GM23338 (cell line): ENCODE results near the gene TSC22D1. TPM values are rescaled to one million over a fixed set of nuclear protein-coding genes. Genes with fewer than 3 reads are reported as not detected.
"Not testable (repeated sequence)": the region's sequence is repeated elsewhere in the genome, so short reads cannot be mapped to it uniquely, and the experiment has no call there.

Experiments used
- ATAC-seq: fragments of 200-7000 bp; cut with Tn5 transposase; 3 replicates; pipeline ENCODE4 v1.9.1; 2020
- DNase-seq: peaks from one replicate; pipeline ENCODE4 v3.0.0-alpha.2; 2015; ENCODE audit warnings: low spot score
- H2AFZ ChIP-seq: fragments of 200-600 bp; sonication (generic); 2 replicates; pipeline ENCODE4 v1.8.0; 2016; ENCODE audit warnings: antibody characterized with exemption, mild to moderate bottlenecking, moderate library complexity
- H3F3A ChIP-seq: fragments of 200-600 bp; sonication (generic); replicated peaks from 2 replicates; pipeline ENCODE4 v1.8.0; 2017; ENCODE audit warnings: antibody characterized with exemption, mixed run types, low read depth
- H3K27ac ChIP-seq: fragments of 200-600 bp; sonication (generic); 2 replicates; pipeline ENCODE4 v1.6.1; 2016; ENCODE audit warnings: low read depth
- H3K27me3 ChIP-seq: fragments of 200-600 bp; sonication (generic); 2 replicates; pipeline ENCODE4 v1.8.0; 2016; ENCODE audit warnings: mild to moderate bottlenecking, mixed run types, moderate library complexity; ENCODE audit not compliant: insufficient read depth
- H3K36me3 ChIP-seq: fragments of 200-600 bp; sonication (generic); 2 replicates; pipeline ENCODE4 v1.8.0; 2016; ENCODE audit warnings: mild to moderate bottlenecking; ENCODE audit not compliant: insufficient read depth
- H3K4me1 ChIP-seq: fragments of 200-600 bp; sonication (generic); 2 replicates; pipeline ENCODE4 v1.8.0; 2016; ENCODE audit warnings: mild to moderate bottlenecking, moderate library complexity; ENCODE audit not compliant: insufficient read depth
- H3K4me2 ChIP-seq: fragments of 200-600 bp; sonication (generic); 2 replicates; pipeline ENCODE4 v1.7.1; 2017; ENCODE audit warnings: mixed run types
- H3K4me3 ChIP-seq: fragments of 200-600 bp; sonication (generic); 2 replicates; pipeline ENCODE4 v1.6.1; 2016; ENCODE audit warnings: mixed run types
- H3K79me2 ChIP-seq: fragments of 200-600 bp; sonication (generic); replicated peaks from 2 replicates; pipeline ENCODE4 v1.8.0; 2017; ENCODE audit warnings: mild to moderate bottlenecking; ENCODE audit not compliant: insufficient read depth
- H3K9me2 ChIP-seq: fragments of 200-600 bp; sonication (generic); 2 replicates; pipeline ENCODE4 v1.8.0; 2017; ENCODE audit not compliant: insufficient read depth
- H4K20me1 ChIP-seq: fragments of 200-600 bp; sonication (generic); replicated peaks from 2 replicates; pipeline ENCODE4 v1.8.0; 2017; ENCODE audit warnings: mild to moderate bottlenecking; ENCODE audit not compliant: insufficient read depth
- H3K27ac Mint-ChIP-seq: 2 replicates; pipeline ENCODE4 v1.8.0; 2020; ENCODE audit warnings: inconsistent platforms, mild to moderate bottlenecking, moderate library complexity, mixed read lengths
- H3K27me3 Mint-ChIP-seq: 3 replicates; pipeline ENCODE4 v1.8.0; 2022; ENCODE audit warnings: low read depth, mild to moderate bottlenecking, moderate library complexity, mixed read lengths, inconsistent platforms; ENCODE audit not compliant: insufficient read depth, poor library complexity
- H3K36me3 Mint-ChIP-seq: 3 replicates; pipeline ENCODE4 v1.8.0; 2021; ENCODE audit warnings: low read depth, mild to moderate bottlenecking, inconsistent platforms, moderate library complexity, mixed read lengths
- H3K4me1 Mint-ChIP-seq: 3 replicates; pipeline ENCODE4 v1.8.0; 2020; ENCODE audit warnings: mild to moderate bottlenecking, inconsistent platforms, mixed read lengths
- H3K4me3 Mint-ChIP-seq: 3 replicates; pipeline ENCODE4 v1.8.0; 2021; ENCODE audit warnings: moderate library complexity, mild to moderate bottlenecking, inconsistent platforms, mixed read lengths
- H3K9me3 Mint-ChIP-seq: 3 replicates; pipeline ENCODE4 v1.8.0; 2020; ENCODE audit warnings: moderate library complexity, mild to moderate bottlenecking, inconsistent platforms, mixed read lengths
- CREB1 ChIP-seq: fragments of 250-450 bp; sonication (Bioruptor Pico); IDR thresholded peaks from 2 replicates; pipeline ENCODE4 v1.5.0; 2020; ENCODE audit warnings: low read depth, mild to moderate bottlenecking, moderate library complexity
- EZH2 ChIP-seq: fragments of 200-600 bp; sonication (generic); IDR thresholded peaks from one replicate; pipeline ENCODE4 v1.8.0; 2017; ENCODE audit warnings: antibody characterized with exemption, mild to moderate bottlenecking, low read depth; ENCODE audit not compliant: unreplicated experiment
- POLR2AphosphoS5 ChIP-seq: IDR thresholded peaks from 2 replicates; pipeline ENCODE4 v1.6.1; 2016; ENCODE audit warnings: antibody characterized with exemption, low read depth
- STAT1 ChIP-seq: IDR thresholded peaks from one replicate; pipeline ENCODE4 v1.6.1; 2016; ENCODE audit warnings: antibody characterized with exemption; ENCODE audit not compliant: unreplicated experiment
- ZNF331 ChIP-seq: fragments of 250-450 bp; sonication (Bioruptor Pico); IDR thresholded peaks from 2 replicates; pipeline ENCODE4 v1.5.0; 2020; ENCODE audit warnings: low read depth, mild to moderate bottlenecking, moderate library complexity
- polyA plus RNA-seq: library from polyadenylated mRNA; unstranded; fragments of >200 nt; fragmentation: Nextera tagmentation; extraction: Ambion mirVana; gene quantifications from 2 replicates; pipeline ENCODE4 v1.2.1, GENCODE V29; 2016
- total RNA-seq: library from RNA; depleted of rRNA; stranded (reverse); fragments of >200 nt; shearing (Covaris generic); gene quantifications from 2 replicates; pipeline ENCODE4 v1.2.3, GENCODE V29; 2014
- TF ChIP-seq, protein P1 (sequence below): IDR thresholded peaks from 2 replicates; pipeline ENCODE4 v1.6.1; 2016; ENCODE audit warnings: antibody characterized with exemption
- TF ChIP-seq, protein P2 (sequence below): IDR thresholded peaks from one replicate; pipeline ENCODE4 v1.6.1; 2018; ENCODE audit warnings: antibody characterized with exemption; ENCODE audit not compliant: unreplicated experiment

TSC22D1 gene
- total and polyA plus RNA-seq, 2 experiments from 2014 or later = 58.5 to 114 TPM

DNA sequence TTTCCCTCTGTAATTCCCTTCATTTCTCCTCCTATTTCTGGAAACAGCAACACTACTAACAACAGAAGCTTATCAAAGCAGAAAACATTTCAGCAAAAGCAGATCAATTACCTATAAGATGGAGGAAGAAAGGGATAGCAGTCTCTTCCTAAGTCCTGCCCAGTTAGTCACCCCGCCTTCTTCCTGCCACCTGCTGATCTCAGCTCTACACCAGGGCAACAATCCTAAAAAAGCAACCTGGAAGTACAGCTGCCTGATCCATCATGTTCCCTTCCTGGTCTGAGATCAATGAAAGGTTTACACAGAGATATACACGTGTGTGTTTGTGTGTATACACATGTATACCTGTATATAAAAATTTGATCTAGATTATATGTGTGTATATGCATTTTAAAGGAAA, 59.4 kb downstream of the TSC22D1 start:
- ATAC-seq (peak; percentile 86), DNase-seq (peak; percentile 60)
- no peak overlapping the region for H3K4me2 ChIP-seq
- H3K27me3 ChIP-seq = no peaks in the 10 kb centered on the region
- H3K27me3 Mint-ChIP-seq = peaks cover 4% of the 10 kb centered on the region
- H3F3A ChIP-seq = no peaks in the 10 kb centered on the region
- H3K4me1 Mint-ChIP-seq = peaks cover 22% of the 10 kb centered on the region
- H3K9me3 Mint-ChIP-seq = no peaks in the 10 kb centered on the region; the same call in 2 of the 3 replicates
- peaks cover 15% of the 10 kb centered on the region for H3K36me3 Mint-ChIP-seq
- no peak overlapping the region for H3K4me3 Mint-ChIP-seq
- H3K36me3 ChIP-seq = no peaks in the 10 kb centered on the region
- H3K9me2 ChIP-seq = no peaks in the 10 kb centered on the region
- no peak overlapping the region for H3K4me3 ChIP-seq
- no peak overlapping the region for H3K27ac ChIP-seq
- 0 out of 2 replicates have a peak, but pooled peaks cover 7% of the 10 kb centered on the region for H4K20me1 ChIP-seq
- TF ChIP-seq STAT1 (no peak), POLR2AphosphoS5 (no peak), CREB1 (CRISPR knock-in tag) (no peak), EZH2 (no peak), ZNF331 (CRISPR knock-in tag) (no peak)
- TF ChIP-seq, protein P1, sequence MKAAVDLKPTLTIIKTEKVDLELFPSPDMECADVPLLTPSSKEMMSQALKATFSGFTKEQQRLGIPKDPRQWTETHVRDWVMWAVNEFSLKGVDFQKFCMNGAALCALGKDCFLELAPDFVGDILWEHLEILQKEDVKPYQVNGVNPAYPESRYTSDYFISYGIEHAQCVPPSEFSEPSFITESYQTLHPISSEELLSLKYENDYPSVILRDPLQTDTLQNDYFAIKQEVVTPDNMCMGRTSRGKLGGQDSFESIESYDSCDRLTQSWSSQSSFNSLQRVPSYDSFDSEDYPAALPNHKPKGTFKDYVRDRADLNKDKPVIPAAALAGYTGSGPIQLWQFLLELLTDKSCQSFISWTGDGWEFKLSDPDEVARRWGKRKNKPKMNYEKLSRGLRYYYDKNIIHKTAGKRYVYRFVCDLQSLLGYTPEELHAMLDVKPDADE = no peak
- TF ChIP-seq, protein P2, sequence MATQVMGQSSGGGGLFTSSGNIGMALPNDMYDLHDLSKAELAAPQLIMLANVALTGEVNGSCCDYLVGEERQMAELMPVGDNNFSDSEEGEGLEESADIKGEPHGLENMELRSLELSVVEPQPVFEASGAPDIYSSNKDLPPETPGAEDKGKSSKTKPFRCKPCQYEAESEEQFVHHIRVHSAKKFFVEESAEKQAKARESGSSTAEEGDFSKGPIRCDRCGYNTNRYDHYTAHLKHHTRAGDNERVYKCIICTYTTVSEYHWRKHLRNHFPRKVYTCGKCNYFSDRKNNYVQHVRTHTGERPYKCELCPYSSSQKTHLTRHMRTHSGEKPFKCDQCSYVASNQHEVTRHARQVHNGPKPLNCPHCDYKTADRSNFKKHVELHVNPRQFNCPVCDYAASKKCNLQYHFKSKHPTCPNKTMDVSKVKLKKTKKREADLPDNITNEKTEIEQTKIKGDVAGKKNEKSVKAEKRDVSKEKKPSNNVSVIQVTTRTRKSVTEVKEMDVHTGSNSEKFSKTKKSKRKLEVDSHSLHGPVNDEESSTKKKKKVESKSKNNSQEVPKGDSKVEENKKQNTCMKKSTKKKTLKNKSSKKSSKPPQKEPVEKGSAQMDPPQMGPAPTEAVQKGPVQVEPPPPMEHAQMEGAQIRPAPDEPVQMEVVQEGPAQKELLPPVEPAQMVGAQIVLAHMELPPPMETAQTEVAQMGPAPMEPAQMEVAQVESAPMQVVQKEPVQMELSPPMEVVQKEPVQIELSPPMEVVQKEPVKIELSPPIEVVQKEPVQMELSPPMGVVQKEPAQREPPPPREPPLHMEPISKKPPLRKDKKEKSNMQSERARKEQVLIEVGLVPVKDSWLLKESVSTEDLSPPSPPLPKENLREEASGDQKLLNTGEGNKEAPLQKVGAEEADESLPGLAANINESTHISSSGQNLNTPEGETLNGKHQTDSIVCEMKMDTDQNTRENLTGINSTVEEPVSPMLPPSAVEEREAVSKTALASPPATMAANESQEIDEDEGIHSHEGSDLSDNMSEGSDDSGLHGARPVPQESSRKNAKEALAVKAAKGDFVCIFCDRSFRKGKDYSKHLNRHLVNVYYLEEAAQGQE = no peak
- H3K79me2 ChIP-seq = peaks cover 47% of the 10 kb centered on the region
- peaks cover 9% of the 10 kb centered on the region for H3K4me1 ChIP-seq
- H3K27ac Mint-ChIP-seq = no peak overlapping the region
- no peak overlapping the region for H2AFZ ChIP-seq

DNA sequence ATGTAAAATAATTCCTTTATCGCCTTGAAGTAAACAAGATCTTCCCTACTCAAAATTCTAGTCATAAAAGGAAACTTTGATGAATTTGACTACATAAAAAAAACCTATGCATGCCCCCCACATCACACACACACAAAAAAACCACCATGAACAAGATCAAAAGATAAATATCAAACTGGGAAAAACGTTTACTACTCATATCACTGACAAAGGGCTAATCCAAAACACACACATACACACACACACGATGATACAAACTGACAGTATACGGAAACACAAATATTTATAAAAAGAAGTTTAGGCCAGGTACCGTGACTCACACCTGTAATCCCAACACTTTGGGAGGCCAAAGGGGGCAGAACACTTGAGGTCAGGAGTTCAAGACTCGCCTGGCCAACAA, 61.9 kb downstream of the TSC22D1 start:
- no peak for ATAC-seq
- Histone ChIP-seq H3K36me3 (no peaks in the 10 kb centered on the region), H2AFZ (no peak overlapping the region), H3K4me3 (no peak overlapping the region), H3F3A (no peaks in the 10 kb centered on the region), H3K4me1 (0 out of 2 replicates have a peak, but pooled peaks cover 5% of the 10 kb centered on the region), H3K27me3 (no peaks in the 10 kb centered on the region), H3K9me2 (no peaks in the 10 kb centered on the region), H3K4me2 (no peak overlapping the region), H3K79me2 (peaks cover 37% of the 10 kb centered on the region), H3K27ac (no peak overlapping the region), H4K20me1 (peaks cover 5% of the 10 kb centered on the region; the same call in 1 of the 2 replicates)
- H3K36me3 Mint-ChIP-seq = peaks cover 19% of the 10 kb centered on the region
- no peaks in the 10 kb centered on the region; the same call in 2 of the 3 replicates for H3K9me3 Mint-ChIP-seq
- peaks cover 12% of the 10 kb centered on the region for H3K4me1 Mint-ChIP-seq
- TF ChIP-seq POLR2AphosphoS5 = no peak
- DNase-seq = no peak
- H3K27ac Mint-ChIP-seq = no peak overlapping the region
- H3K4me3 Mint-ChIP-seq = no peak overlapping the region
- H3K27me3 Mint-ChIP-seq = peaks cover 4% of the 10 kb centered on the region

DNA sequence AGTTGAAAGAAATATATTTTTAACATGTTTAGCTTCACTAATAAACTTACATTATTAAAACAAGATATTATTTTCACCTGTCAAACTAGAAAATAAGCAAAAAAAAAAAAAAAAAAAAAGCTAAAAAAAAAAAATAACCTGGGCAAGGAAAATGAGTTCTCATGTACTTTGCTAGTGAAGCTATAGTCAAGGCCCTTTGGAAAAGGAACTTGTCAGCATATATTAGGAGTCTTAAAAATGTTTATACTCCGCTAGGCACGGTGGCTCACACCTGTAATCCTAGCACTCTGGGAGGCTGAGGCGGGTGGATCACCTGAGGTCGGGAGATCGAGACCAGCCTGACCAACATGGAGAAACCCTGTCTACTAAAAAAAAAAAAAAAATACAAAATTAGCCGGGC, 66.3 kb downstream of the TSC22D1 start:
- H3K27me3 Mint-ChIP-seq, H3K27me3 ChIP-seq, H3K36me3 ChIP-seq: not testable (repeated sequence)

More for the DNA sequence above, 66.3 kb downstream of the TSC22D1 start:
- H3K4me3 Mint-ChIP-seq, H3K4me3 ChIP-seq, H3K27ac Mint-ChIP-seq, ATAC-seq, H3K27ac ChIP-seq, H2AFZ ChIP-seq, DNase-seq, H3K9me2 ChIP-seq, H4K20me1 ChIP-seq, H3F3A ChIP-seq, H3K9me3 Mint-ChIP-seq, H3K4me2 ChIP-seq: not testable (repeated sequence)
- Mint-ChIP-seq H3K4me1 (peaks cover 33% of the 10 kb centered on the region), H3K36me3 (peaks cover 19% of the 10 kb centered on the region)
- peaks cover 29% of the 10 kb centered on the region for H3K79me2 ChIP-seq
- H3K4me1 ChIP-seq = peaks cover 16% of the 10 kb centered on the region
